Measurements from ENCODE around the gene SPRED1. TPM values are rescaled to one million over a fixed set of nuclear protein-coding genes. Genes with fewer than 3 reads are reported as not detected.

The SPRED1 gene
- total RNA-seq, 2 experiments from 2014 or later, result 0.31 to 0.79 TPM

DNA sequence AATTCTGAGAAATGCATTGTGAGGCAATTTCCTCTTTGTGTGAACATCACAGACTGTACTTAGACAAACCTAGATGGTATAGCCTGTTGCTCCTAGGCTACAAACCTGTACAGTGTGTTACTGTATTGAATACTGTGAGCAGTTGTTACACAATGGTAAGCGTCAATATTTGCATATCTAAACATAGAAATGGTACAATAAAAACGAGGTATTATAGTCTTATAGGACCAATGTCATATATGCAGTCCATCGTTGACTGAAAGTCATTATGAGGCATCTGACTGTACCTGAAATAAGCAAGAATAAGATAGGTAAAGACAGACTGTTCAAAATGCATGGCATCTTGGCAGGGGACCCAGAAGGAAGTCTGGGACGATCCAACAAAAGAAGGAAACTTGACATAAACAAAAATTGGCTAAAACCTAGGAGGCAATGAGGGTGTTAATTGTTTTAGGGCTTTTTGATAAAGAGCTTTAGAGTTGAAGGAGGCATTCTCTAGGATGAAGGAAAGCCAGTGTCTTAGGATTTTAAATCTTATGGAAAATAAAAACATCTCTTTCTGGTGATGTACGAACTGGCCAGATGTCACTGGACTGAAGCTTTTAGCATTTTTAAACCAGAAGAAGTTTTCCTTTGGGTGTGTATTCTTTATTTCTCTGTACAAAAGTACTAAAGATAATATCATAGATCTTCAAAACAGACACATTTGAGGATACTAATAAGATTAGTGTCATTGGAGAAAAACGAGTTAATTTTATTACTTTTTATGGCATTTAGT is 9.2 kb upstream of the SPRED1 start:
- no peak overlapping the region for H3K4me3 Mint-ChIP-seq
- H3K4me1 Mint-ChIP-seq (ENCODE audit: low read depth), result no peaks in the 10 kb centered on the region
- ATAC-seq, result no peak
- H3K27me3 Mint-ChIP-seq (ENCODE audit: low read depth), result peaks cover 24% of the 10 kb centered on the region
- ChIA-PET CTCF (interaction anchor here (1.4 kb wide), 1 partner anchor 8 kb away, joined by 4 read pairs; no protein-coding TSS in a partner anchor), POLR2A (no interaction called here)
- DNase-seq, result no peak
- H3K9me3 Mint-ChIP-seq (ENCODE audit: insufficient read depth), result no peaks in the 10 kb centered on the region
- H3K27ac Mint-ChIP-seq, result no peak overlapping the region
- H3K36me3 Mint-ChIP-seq (ENCODE audit: low read depth), result no peaks in the 10 kb centered on the region

DNA sequence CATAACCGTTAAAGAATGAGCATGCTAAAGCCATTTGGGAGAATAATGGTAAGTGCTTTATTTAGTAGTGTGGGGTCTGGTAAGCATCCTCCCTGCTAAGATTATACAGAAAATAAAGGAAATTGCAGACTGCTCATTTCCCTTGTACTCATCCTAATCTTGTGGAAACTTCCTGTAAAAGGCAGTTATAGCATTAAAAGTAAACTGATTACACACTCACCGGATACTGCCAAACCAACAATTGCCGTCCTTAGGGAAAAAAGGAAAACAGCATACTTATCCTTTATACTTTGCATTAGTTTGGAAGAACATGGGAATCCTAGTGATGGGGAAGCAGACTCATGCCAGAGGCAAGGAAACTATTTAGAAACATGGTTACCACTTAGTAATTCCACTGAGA is 5.3 kb upstream of the SPRED1 start:
- ChIA-PET POLR2A (no interaction called here), CTCF (no interaction called here)
- Mint-ChIP-seq H3K4me1 (ENCODE audit: low read depth) (peaks cover 12% of the 10 kb centered on the region), H3K9me3 (ENCODE audit: insufficient read depth) (no peaks in the 10 kb centered on the region), H3K27ac (no peak overlapping the region), H3K27me3 (ENCODE audit: low read depth) (peaks cover 45% of the 10 kb centered on the region), H3K36me3 (ENCODE audit: low read depth) (no peaks in the 10 kb centered on the region), H3K4me3 (no peak overlapping the region)
- ATAC-seq (no peak), DNase-seq (no peak)

DNA sequence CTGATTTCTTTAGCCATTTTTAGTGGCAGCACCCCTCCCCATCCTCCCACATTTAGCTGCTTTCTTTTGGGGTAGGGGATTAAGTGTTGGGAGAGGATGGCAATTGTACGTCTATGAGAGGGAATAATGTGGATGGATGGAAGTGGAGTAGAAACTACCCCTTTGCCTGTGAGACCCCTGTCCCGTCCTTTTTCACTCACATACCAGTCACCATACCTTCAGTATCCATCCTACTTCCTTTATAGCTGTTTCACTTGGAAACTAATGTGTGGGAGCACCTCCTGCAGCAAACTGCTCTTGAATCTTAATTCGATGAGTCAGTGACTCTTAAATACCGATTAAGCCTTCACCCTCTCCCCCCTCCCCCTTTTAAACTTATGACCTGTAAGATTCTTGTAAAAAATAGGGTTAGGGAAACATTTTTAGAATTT is 730 bp downstream of the SPRED1 start:
- no peak for ATAC-seq
- Mint-ChIP-seq H3K4me1 (ENCODE audit: low read depth) (peaks cover 33% of the 10 kb centered on the region), H3K9me3 (ENCODE audit: insufficient read depth) (no peaks in the 10 kb centered on the region)

DNA sequence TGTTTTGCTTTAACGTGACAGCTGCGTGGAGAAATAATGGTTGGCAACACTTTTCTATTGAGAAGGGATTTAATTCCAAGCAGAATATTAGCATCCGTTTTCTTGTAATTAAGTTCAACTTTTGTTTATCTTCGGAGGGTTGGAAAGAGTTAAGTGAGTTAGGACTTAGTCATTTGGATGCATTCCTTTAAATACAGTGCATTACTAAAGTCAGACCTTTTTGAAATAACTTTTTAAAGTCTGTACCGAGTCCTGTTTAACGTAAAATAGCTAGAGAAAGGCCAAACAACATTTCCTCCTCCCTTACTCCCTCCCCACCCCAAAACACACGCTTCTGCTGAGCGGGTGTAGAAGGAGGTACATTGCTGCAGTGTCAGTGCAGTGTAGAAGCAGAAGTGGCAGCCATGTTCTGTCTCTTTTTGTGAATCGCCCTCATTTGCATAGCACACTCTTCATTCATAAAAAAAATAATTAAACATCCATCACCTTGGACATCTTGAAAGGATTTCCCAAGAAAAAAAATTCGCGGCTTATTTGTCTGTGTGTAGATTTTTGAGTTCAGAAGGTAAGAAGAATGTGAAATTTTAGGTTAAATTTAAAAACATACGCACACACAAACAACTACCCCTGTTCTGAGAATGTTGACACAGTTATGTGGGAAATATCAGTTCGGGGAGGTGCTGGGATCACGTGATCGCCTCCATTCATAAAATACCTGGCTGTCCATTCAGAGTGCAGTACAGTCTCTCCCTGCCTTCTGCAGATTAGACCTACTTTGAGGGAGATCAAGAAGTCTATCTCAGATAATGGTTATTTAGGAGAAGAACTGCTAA is 1.6 kb downstream of the SPRED1 start:
- H3K27ac Mint-ChIP-seq, result no peak overlapping the region
- DNase-seq (peak; percentile 38), ATAC-seq (peak; percentile 40)
- ChIA-PET CTCF (interaction anchor here (1.0 kb wide), 1 partner anchor 186 kb away, joined by 3 read pairs; no protein-coding TSS in a partner anchor), POLR2A (no interaction called here)
- H3K27me3 Mint-ChIP-seq (ENCODE audit: low read depth), result peaks cover 52% of the 10 kb centered on the region
- H3K9me3 Mint-ChIP-seq (ENCODE audit: insufficient read depth), result no peaks in the 10 kb centered on the region
- H3K4me3 Mint-ChIP-seq, result peak overlapping the region; percentile 40
- H3K4me1 Mint-ChIP-seq (ENCODE audit: low read depth), result peaks cover 33% of the 10 kb centered on the region
- no peaks in the 10 kb centered on the region for H3K36me3 Mint-ChIP-seq (ENCODE audit: low read depth)

More for the DNA sequence above, 730 bp downstream of the SPRED1 start:
- peak overlapping the region; percentile 40 for H3K4me3 Mint-ChIP-seq
- ChIA-PET CTCF (interaction anchor here (1.0 kb wide), 1 partner anchor 187 kb away, joined by 3 read pairs; no protein-coding TSS in a partner anchor), POLR2A (interaction anchor here (0.7 kb wide), 1 partner anchor 1547 kb away, joined by 3 read pairs; no protein-coding TSS in a partner anchor)
- no peak for DNase-seq
- H3K36me3 Mint-ChIP-seq (ENCODE audit: low read depth), result no peaks in the 10 kb centered on the region
- peaks cover 59% of the 10 kb centered on the region for H3K27me3 Mint-ChIP-seq (ENCODE audit: low read depth)
- H3K27ac Mint-ChIP-seq, result no peak overlapping the region

DNA sequence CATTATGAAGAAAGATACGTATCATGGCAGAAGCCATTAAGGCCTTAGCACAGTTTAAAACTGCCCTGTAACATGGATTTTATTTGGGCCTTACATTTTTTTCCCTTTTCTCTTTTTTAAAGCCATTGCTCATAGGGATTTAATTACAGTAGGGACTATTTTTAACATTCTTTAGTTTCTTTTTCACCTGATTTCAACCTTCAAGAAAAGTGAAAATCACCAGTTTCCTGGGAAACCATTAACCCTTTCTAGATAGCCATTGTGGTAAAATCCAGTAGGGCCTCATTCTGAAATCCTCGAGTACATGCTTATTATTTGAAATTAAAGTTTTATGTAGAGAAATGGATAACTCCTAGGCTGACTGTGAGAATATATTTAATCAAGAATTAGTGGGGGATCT is 3.1 kb downstream of the SPRED1 start:
- ChIA-PET POLR2A (no interaction called here), CTCF (no interaction called here)
- ATAC-seq, result no peak
- Mint-ChIP-seq H3K27ac (no peak overlapping the region), H3K36me3 (ENCODE audit: low read depth) (no peaks in the 10 kb centered on the region), H3K4me1 (ENCODE audit: low read depth) (peaks cover 33% of the 10 kb centered on the region), H3K27me3 (ENCODE audit: low read depth) (peaks cover 39% of the 10 kb centered on the region), H3K9me3 (ENCODE audit: insufficient read depth) (no peaks in the 10 kb centered on the region), H3K4me3 (no peak overlapping the region)
- no peak for DNase-seq

DNA sequence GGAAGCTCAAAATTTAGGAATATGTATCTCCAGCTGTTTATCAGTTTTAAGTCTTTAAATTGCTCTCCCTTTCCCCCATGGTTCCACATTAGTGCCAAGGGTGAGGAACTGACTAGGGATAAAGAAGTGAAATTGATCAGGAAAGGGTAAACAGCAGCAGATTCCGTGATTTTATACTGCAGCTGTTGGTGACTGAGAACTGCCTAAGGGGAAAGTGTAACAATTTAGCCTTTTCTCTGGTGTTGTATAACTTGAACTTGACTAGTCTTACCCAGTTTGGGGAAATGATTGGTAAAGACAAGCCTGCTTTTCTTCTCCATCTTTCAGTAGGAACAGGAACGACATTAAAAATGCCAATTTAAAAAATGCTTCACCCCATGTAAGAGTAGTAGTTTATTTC is 5.0 kb downstream of the SPRED1 start:
- ChIA-PET CTCF (no interaction called here), POLR2A (no interaction called here)
- Mint-ChIP-seq H3K36me3 (ENCODE audit: low read depth) (no peaks in the 10 kb centered on the region), H3K27ac (no peak overlapping the region), H3K9me3 (ENCODE audit: insufficient read depth) (no peaks in the 10 kb centered on the region), H3K4me3 (no peak overlapping the region), H3K4me1 (ENCODE audit: low read depth) (peaks cover 21% of the 10 kb centered on the region), H3K27me3 (ENCODE audit: low read depth) (peaks cover 30% of the 10 kb centered on the region)
- DNase-seq (no peak), ATAC-seq (no peak)

DNA sequence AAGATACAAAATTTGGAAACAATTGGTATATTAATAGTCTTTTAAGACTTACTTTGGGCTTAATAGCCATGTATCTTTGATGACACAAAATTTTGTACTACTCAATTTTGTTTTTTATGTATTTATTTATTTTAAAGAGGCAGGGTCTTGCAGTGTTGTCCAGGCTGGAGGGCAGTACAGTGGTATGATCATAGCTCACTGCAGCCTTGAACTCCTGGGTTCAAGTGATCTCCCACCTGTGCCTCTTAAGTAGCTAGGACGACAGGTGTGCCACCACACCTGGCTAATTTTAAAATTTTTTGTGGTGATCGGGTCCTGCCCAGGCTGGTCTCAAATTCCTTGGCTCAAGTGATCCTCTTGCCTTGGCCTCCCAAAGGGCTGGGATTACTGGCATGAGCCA is 6.5 kb downstream of the SPRED1 start:
- DNase-seq, result no peak
- H3K27me3 Mint-ChIP-seq (ENCODE audit: low read depth), result peaks cover 18% of the 10 kb centered on the region
- H3K36me3 Mint-ChIP-seq (ENCODE audit: low read depth), result no peaks in the 10 kb centered on the region
- H3K4me3 Mint-ChIP-seq, result no peak overlapping the region
- no peaks in the 10 kb centered on the region for H3K9me3 Mint-ChIP-seq (ENCODE audit: insufficient read depth)
- peaks cover 9% of the 10 kb centered on the region for H3K4me1 Mint-ChIP-seq (ENCODE audit: low read depth)
- CTCF ChIA-PET, result no interaction called here
- POLR2A ChIA-PET, result no interaction called here
- ATAC-seq, result no peak
- no peak overlapping the region for H3K27ac Mint-ChIP-seq

DNA sequence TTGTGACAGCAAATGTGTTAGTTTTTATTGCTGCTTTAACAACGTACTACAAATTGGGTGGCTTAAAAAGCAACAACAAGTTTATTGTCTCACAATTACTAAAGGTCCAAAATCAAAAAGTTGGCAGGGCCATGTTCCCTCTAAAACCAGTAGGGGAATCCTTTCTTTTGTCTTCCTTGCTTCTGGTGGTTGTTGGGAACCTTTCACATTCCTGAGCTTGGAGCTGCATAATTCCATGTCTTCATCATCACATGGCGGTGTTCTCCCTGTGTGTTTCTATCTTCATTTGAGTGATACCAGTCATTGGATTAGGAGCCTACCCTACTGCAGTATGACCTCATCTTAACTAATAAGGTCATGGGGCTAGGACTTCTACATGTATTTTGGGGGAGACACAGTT is 7.4 kb downstream of the SPRED1 start:
- no peak overlapping the region for H3K27ac Mint-ChIP-seq
- ChIA-PET POLR2A (no interaction called here), CTCF (no interaction called here)
- no peaks in the 10 kb centered on the region for H3K36me3 Mint-ChIP-seq (ENCODE audit: low read depth)
- ATAC-seq (no peak), DNase-seq (no peak)
- no peak overlapping the region for H3K4me3 Mint-ChIP-seq
- no peaks in the 10 kb centered on the region for H3K9me3 Mint-ChIP-seq (ENCODE audit: insufficient read depth)
- H3K27me3 Mint-ChIP-seq (ENCODE audit: low read depth), result peaks cover 9% of the 10 kb centered on the region
- H3K4me1 Mint-ChIP-seq (ENCODE audit: low read depth), result no peaks in the 10 kb centered on the region

DNA sequence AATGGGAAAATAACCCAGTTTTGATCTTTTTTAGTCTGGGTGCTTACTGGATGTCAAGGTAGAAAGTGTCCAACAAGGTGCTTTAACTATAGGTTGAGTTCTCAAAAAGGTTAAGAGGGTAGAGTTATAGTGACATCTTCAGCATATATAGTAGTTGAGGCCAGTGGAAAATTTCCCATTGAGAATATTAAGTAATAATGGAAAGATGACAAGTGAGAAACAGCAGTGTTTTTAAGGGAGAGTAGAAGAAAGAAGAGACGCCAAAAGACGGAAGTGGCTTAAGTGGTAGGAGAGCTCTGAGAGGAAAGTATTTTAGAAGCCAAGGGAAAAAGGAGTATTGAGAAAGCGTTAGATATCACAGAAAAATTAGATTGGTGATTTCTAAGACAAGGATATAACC is 10.6 kb downstream of the SPRED1 start:
- Mint-ChIP-seq H3K27ac (no peak overlapping the region), H3K36me3 (ENCODE audit: low read depth) (no peaks in the 10 kb centered on the region), H3K27me3 (ENCODE audit: low read depth) (peaks cover 9% of the 10 kb centered on the region), H3K4me1 (ENCODE audit: low read depth) (no peaks in the 10 kb centered on the region), H3K9me3 (ENCODE audit: insufficient read depth) (no peaks in the 10 kb centered on the region), H3K4me3 (no peak overlapping the region)
- ChIA-PET CTCF (no interaction called here), POLR2A (no interaction called here)
- DNase-seq (no peak), ATAC-seq (no peak)

DNA sequence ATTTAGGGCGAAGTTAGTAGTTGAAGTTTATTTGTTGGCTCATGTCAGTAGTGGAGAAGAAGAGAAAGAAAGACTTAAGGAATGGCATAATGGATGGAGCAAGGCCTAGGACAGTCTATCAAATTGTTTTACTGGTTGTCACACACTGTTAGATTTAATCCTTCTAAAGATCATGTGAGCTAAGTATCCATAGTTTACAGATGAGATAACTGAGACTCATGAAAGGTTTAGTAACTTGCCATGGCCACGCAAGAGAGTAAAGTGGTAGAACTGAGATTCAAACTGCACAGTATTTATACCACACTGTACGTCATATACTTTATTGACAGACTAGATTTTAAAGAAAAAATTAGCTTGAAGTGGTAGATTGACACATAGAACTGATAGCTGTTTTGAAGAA is 11.4 kb downstream of the SPRED1 start:
- POLR2A ChIA-PET, result no interaction called here
- CTCF ChIA-PET, result no interaction called here

DNA sequence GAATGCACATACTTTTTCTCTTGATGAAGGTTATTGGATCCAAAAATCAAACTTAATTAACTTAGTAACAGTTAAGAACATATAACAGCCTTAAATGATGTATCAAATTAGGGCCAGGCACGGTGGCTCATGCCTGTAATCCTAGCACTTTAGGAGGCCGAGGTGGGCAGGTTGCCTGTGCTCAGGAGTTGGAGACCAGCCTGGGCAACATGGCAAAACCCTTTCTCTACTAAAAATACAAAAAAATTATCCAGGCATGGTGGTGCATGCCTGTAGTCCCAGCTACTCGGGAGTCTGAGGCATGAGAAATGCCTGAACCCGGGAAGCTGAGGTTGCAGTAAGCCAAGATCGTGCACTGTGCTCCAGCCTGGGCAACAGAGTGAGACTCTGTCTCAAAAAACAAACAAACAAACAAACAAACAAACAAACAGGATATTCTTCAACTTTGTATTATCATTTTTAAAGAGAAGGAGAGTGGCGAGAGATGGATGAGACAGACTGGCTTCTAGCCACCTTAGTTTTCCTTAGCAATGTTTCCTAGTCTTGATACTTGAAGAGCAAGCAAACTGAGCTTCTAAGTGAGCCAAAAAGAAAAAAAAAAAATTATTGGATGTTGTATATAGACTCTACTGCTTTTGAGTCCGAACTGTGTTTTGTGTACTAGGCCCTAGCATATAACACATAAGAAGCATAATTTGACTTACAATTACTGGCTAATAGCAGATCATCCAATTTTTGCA is 13.8 kb downstream of the SPRED1 start:
- no peaks in the 10 kb centered on the region for H3K36me3 Mint-ChIP-seq (ENCODE audit: low read depth)
- no peaks in the 10 kb centered on the region for H3K9me3 Mint-ChIP-seq (ENCODE audit: insufficient read depth)
- ChIA-PET POLR2A (no interaction called here), CTCF (no interaction called here)
- peaks cover 8% of the 10 kb centered on the region for H3K27me3 Mint-ChIP-seq (ENCODE audit: low read depth)
- DNase-seq (no peak), ATAC-seq (no peak)
- H3K27ac Mint-ChIP-seq, result no peak overlapping the region
- H3K4me1 Mint-ChIP-seq (ENCODE audit: low read depth), result no peaks in the 10 kb centered on the region
- no peak overlapping the region for H3K4me3 Mint-ChIP-seq

More for the DNA sequence above, 11.4 kb downstream of the SPRED1 start:
- no peaks in the 10 kb centered on the region for H3K9me3 Mint-ChIP-seq (ENCODE audit: insufficient read depth)
- H3K27me3 Mint-ChIP-seq (ENCODE audit: low read depth), result peaks cover 10% of the 10 kb centered on the region
- H3K36me3 Mint-ChIP-seq (ENCODE audit: low read depth), result no peaks in the 10 kb centered on the region
- ATAC-seq (no peak), DNase-seq (no peak)
- H3K27ac Mint-ChIP-seq, result no peak overlapping the region
- no peak overlapping the region for H3K4me3 Mint-ChIP-seq
- H3K4me1 Mint-ChIP-seq (ENCODE audit: low read depth), result no peaks in the 10 kb centered on the region

All from activated CD8-positive, alpha-beta T cell treated with anti-CD3 and anti-CD28 coated beads, Interleukin-2, amount 10 ng/mL, durations not matched to agents 7 days and 5 days (primary cell).